Endothelial cell of umbilical vein (primary cell): ENCODE measurements around the gene PIEZO2. TPM values are rescaled to one million over a fixed set of nuclear protein-coding genes. Genes with fewer than 3 reads are reported as not detected.

Experiments used
- BruUV-seq: library from RNA; stranded (reverse); fragments of 400-500 nt; replicated peaks from 2 replicates; lab custom pipeline; 2021; lab: Mats Ljungman, UMichigan
- CTCF ChIA-PET: fragments of 300-600, 350-600 bp; sonication (Branson Sonifier 250); formaldehyde crosslinking; loops from one replicate; lab custom pipeline; 2021; ENCODE audit warnings: antibody characterized with exemption, inconsistent platforms; lab: Charles Lee
- POLR2A ChIA-PET: fragments of 300-600, 350-600 bp; sonication (Branson Sonifier 250); formaldehyde crosslinking; loops from one replicate; lab custom pipeline; 2021; ENCODE audit warnings: antibody characterized with exemption, inconsistent platforms; lab: Charles Lee
- DNase-seq: peaks from one replicate; pipeline ENCODE4 v3.0.0-alpha.2; 2011; ENCODE audit warnings: low read depth, low spot score
- FAIRE-seq: peaks from 2 replicates; lab custom pipeline; 2011; peaks lifted over from hg19 to GRCh38; lab: Jason Lieb, UNC
- H2AFZ ChIP-seq: 2 replicates; pipeline ENCODE4 v1.6.0; 2012; ENCODE audit warnings: low read depth, low read length, control low read depth, inconsistent platforms
- H3K27ac ChIP-seq: 2 replicates; pipeline ENCODE4 v1.5.1; 2011; ENCODE audit warnings: low read depth, mild to moderate bottlenecking, control low read depth, low read length, moderate library complexity; ENCODE audit not compliant: insufficient read depth
- H3K27me3 ChIP-seq, 2 experiments: 2 replicates each; pipeline versions ENCODE4 v1.6.0 to v1.6.1; 2011; ENCODE audit warnings: low read length in 2 of 2, mixed read lengths in 1 of 2; ENCODE audit not compliant: control insufficient read depth in 2 of 2, insufficient read depth in 2 of 2
- H3K36me3 ChIP-seq, 2 experiments: 2 replicates in 1 of 2; 3 replicates in 1 of 2; pipeline ENCODE4 v1.5.1; 2011; ENCODE audit warnings: low read length in 2 of 2, mild to moderate bottlenecking in 1 of 2, moderate library complexity in 1 of 2; ENCODE audit not compliant: control insufficient read depth in 2 of 2, insufficient read depth in 2 of 2; ENCODE audit errors: extremely low read depth in 1 of 2
- H3K4me1 ChIP-seq: 3 replicates; pipeline ENCODE4 v1.5.1; 2011; ENCODE audit warnings: mild to moderate bottlenecking, low read length; ENCODE audit not compliant: control insufficient read depth, insufficient read depth; ENCODE audit errors: extremely low read depth
- H3K4me2 ChIP-seq: 2 replicates; pipeline ENCODE4 v1.6.1; 2011; ENCODE audit warnings: low read length, control low read depth, mixed read lengths; ENCODE audit not compliant: insufficient read depth
- H3K4me3 ChIP-seq, 3 experiments: fragments of 200-600 bp in 1 of 3; sonication (generic), shearing (Covaris generic) in 1 of 3; replicated peaks in 1 of 3; 2 replicates each; pipeline ENCODE4 v1.5.1; 2011 to 2016; ENCODE audit warnings: control low read depth in 3 of 3, low read length in 3 of 3, mild to moderate bottlenecking in 2 of 3, inconsistent platforms in 1 of 3, low read depth in 1 of 3, moderate library complexity in 1 of 3; ENCODE audit not compliant: insufficient read depth in 1 of 3
- H3K79me2 ChIP-seq: 2 replicates; pipeline ENCODE4 v1.6.0; 2012; ENCODE audit warnings: low read length, inconsistent platforms; ENCODE audit not compliant: control insufficient read depth, insufficient read depth
- H3K9ac ChIP-seq: replicated peaks from 2 replicates; pipeline ENCODE3; 2011; ENCODE audit warnings: low read length, control low read depth; ENCODE audit not compliant: insufficient read depth; ENCODE audit errors: extremely low read depth
- H3K9me1 ChIP-seq: replicated peaks from 3 replicates; pipeline ENCODE4 v1.6.0; 2011; ENCODE audit warnings: mild to moderate bottlenecking, low read length; ENCODE audit not compliant: control insufficient read depth, insufficient read depth; ENCODE audit errors: extremely low read depth
- H3K9me3 ChIP-seq: replicated peaks from 2 replicates; pipeline ENCODE4 v1.5.1; 2012; ENCODE audit warnings: low read length, inconsistent platforms; ENCODE audit not compliant: control insufficient read depth, insufficient read depth
- H4K20me1 ChIP-seq: replicated peaks from 2 replicates; pipeline ENCODE3; 2011; ENCODE audit warnings: mild to moderate bottlenecking, low read length; ENCODE audit not compliant: control insufficient read depth, insufficient read depth; ENCODE audit errors: extremely low read depth
- CTCF ChIP-seq, 2 donors: IDR thresholded peaks; 1 replicate in 1 of 2; 2 replicates in 1 of 2; pipeline ENCODE4 v1.5.1; 2011; ENCODE audit warnings: low read length in 2 of 2, mild to moderate bottlenecking in 2 of 2, moderate library complexity in 2 of 2, control low read depth in 1 of 2, inconsistent platforms in 1 of 2, low read depth in 1 of 2; ENCODE audit not compliant: insufficient read depth in 1 of 2; ENCODE audit errors: extremely low read depth in 1 of 2
- EZH2 ChIP-seq: IDR thresholded peaks from 2 replicates; pipeline ENCODE4 v1.6.1; 2012; ENCODE audit warnings: borderline replicate concordance, low read depth, mild to moderate bottlenecking, moderate library complexity, low read length, inconsistent platforms; ENCODE audit not compliant: severe bottlenecking
- FOS ChIP-seq: IDR thresholded peaks from 2 replicates; pipeline ENCODE4 v1.6.1; 2011; ENCODE audit warnings: mild to moderate bottlenecking, low read length, moderate library complexity, borderline replicate concordance; ENCODE audit not compliant: insufficient read depth
- GATA2 ChIP-seq: IDR thresholded peaks from 2 replicates; pipeline ENCODE4 v1.7.0; 2011; ENCODE audit warnings: low read depth, mild to moderate bottlenecking, moderate library complexity, mixed read lengths, low read length; ENCODE audit not compliant: insufficient read length, insufficient read depth
- JUN ChIP-seq: IDR thresholded peaks from 2 replicates; pipeline ENCODE4 v1.6.1; 2011; ENCODE audit warnings: borderline replicate concordance, low read depth; ENCODE audit not compliant: insufficient read length, insufficient read depth
- MAX ChIP-seq: IDR thresholded peaks from 2 replicates; pipeline ENCODE4 v1.6.1; 2011; ENCODE audit not compliant: insufficient read depth, insufficient read length
- MYC ChIP-seq: IDR thresholded peaks from one replicate; pipeline ENCODE4 v1.6.1; 2011; ENCODE audit warnings: mild to moderate bottlenecking, low read depth, low read length
- POLR2A ChIP-seq: IDR thresholded peaks from 2 replicates; pipeline ENCODE4 v1.6.1; 2012; ENCODE audit warnings: low read depth, mild to moderate bottlenecking, control low read depth, low read length
- POLR2AphosphoS5 ChIP-seq: IDR thresholded peaks from 2 replicates; pipeline ENCODE4 v1.6.1; 2012; ENCODE audit warnings: low read depth, mild to moderate bottlenecking, control low read depth, low read length, moderate library complexity; ENCODE audit not compliant: insufficient read depth
- dilution Hi-C: fragments of 300-500 bp; cut with MboI; formaldehyde crosslinking; loops from one replicate; pipeline ENCODE4 v1.15.0; 2019; ENCODE audit warnings: low sequenced_read_pairs; ENCODE audit not compliant: extremely low pct_ligation_motif_present
- intact Hi-C: fragments of 100-400 bp; cut with micrococcal nuclease; formaldehyde crosslinking; loops from one replicate; pipeline ENCODE4 v1.10.0; 2022
- polyA plus RNA-seq, 4 experiments: library from polyadenylated mRNA; depleted of rRNA in 3 of 4; stranded (reverse) in 3 of 4; unstranded in 1 of 4; fragments of >200 nt; gene quantifications; 2 replicates each; pipeline versions ENCODE4 v1.2.1 to v1.2.3, GENCODE V29; 2011 to 2012; ENCODE audit warnings: missing spikeins in 1 of 4
- total RNA-seq: library from RNA; stranded (reverse); gene quantifications from 2 replicates; pipeline ENCODE4 v1.2.3, GENCODE V29; 2021

Gene PIEZO2
- total and polyA plus RNA-seq, 2 donors (not counting 3 experiments of a cell fraction or from before 2014, with no cell fraction given) = 1.7 to 11.2 TPM

DNA sequence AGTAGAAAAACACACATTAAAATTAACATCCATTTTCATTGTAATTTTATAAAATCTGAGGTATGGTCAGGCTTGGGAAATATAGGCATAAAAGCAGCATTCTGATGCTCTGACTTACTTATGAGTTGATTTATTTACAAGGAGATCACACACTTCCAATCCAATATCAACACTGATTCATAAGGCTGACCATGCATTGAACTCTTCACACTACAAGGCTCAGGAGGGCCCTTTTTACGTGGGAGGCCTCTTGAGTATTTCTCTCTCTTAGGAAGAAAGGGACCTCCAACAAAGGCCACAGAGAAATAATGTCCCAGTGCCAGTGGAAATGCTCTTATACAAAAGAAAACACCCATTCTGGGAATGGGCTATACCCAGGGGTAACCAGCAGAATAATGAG lies 400.7 kb downstream of the PIEZO2 start:
- ChIA-PET CTCF (no interaction called here), POLR2A (no interaction called here)
- no peak for FAIRE-seq
- no peak for DNase-seq
- H2AFZ ChIP-seq = no peak overlapping the region
- H3K36me3 ChIP-seq = no peaks in the 10 kb centered on the region
- no peaks in the 10 kb centered on the region for H3K9me1 ChIP-seq
- no peak overlapping the region for H3K4me2 ChIP-seq
- no peaks in the 10 kb centered on the region for H3K79me2 ChIP-seq
- dilution Hi-C loops = no loop called here
- no peaks in the 10 kb centered on the region for H3K27me3 ChIP-seq
- H3K9me3 ChIP-seq = no peaks in the 10 kb centered on the region
- H3K27ac ChIP-seq = no peak overlapping the region
- H3K9ac ChIP-seq = no peak overlapping the region
- BruUV-seq = no TSS peak
- no peak for TF ChIP-seq EZH2
- TF ChIP-seq POLR2A = no peak
- no peak for TF ChIP-seq MAX
- TF ChIP-seq FOS = no peak
- TF ChIP-seq JUN = no peak
- TF ChIP-seq GATA2 = no peak
- no peaks in the 10 kb centered on the region for H4K20me1 ChIP-seq
- H3K4me3 ChIP-seq = no peak overlapping the region
- no peaks in the 10 kb centered on the region for H3K4me1 ChIP-seq
- intact Hi-C loops = no loop called here

DNA sequence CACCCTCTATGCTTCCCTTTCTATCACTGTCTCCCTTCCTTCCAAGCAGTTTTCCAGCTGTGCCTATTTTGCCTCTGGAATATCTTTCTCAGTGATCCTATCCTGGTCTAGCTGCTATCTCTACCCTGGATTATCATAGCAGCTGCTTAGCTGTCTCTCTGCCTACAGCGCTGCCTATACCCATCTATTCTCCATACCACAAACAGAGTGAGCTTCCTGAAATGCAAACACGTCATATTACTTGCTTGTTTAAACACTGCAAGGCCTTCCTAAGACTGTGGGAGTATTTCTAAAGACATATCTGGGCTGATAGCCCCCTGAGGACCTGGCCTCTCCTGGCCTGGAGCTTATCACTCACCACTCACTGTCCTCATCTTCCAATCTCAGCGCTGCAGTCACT lies 403.4 kb downstream of the PIEZO2 start:
- dilution Hi-C loops (no loop called here), intact Hi-C loops (no loop called here)
- no peaks in the 10 kb centered on the region for H3K9me1 ChIP-seq
- no peaks in the 10 kb centered on the region for H3K79me2 ChIP-seq
- H3K4me1 ChIP-seq = no peaks in the 10 kb centered on the region
- no peak overlapping the region for H3K9ac ChIP-seq
- CTCF ChIA-PET = no interaction called here
- H3K9me3 ChIP-seq = no peaks in the 10 kb centered on the region
- no peaks in the 10 kb centered on the region for H3K36me3 ChIP-seq
- POLR2A ChIA-PET = no interaction called here
- no peak overlapping the region for H3K4me2 ChIP-seq
- no peak for TF ChIP-seq CTCF (IDR thresholded peaks at IDR 0.05; ENCODE audit: extremely low read depth in 1 of 2, insufficient read depth in 1 of 2, low read depth in 1 of 2, low read length in 2 of 2)
- no peak for TF ChIP-seq EZH2
- TF ChIP-seq MAX = no peak
- TF ChIP-seq JUN = no peak
- TF ChIP-seq POLR2AphosphoS5 = no peak
- no peak for TF ChIP-seq FOS
- no peak for TF ChIP-seq MYC
- TF ChIP-seq POLR2A = no peak
- no peak for TF ChIP-seq GATA2
- no peaks in the 10 kb centered on the region for H3K27me3 ChIP-seq
- DNase-seq (no peak), FAIRE-seq (no peak)
- no peaks in the 10 kb centered on the region for H4K20me1 ChIP-seq
- no peak overlapping the region for H3K4me3 ChIP-seq
- BruUV-seq = no TSS peak
- no peak overlapping the region for H2AFZ ChIP-seq
- H3K27ac ChIP-seq = no peak overlapping the region
